Mammary epithelial cell (primary cell): ENCODE results near the gene LCOR.

Experiments
- EZH2 ChIP-seq: IDR thresholded peaks from 2 replicates; pipeline ENCODE4 v1.6.1; 2012; ENCODE audit warnings: low read length, inconsistent platforms, borderline replicate concordance
- TF ChIP-seq, protein P1 (sequence below), 2 donors: IDR thresholded peaks in 1 of 2; conservative IDR thresholded peaks in 1 of 2; 2 replicates each; pipeline ENCODE4 v1.5.1; 2011 to 2012; ENCODE audit warnings: inconsistent platforms in 2 of 2, low read length in 2 of 2, mild to moderate bottlenecking in 2 of 2, control low read depth in 1 of 2, low read depth in 1 of 2; ENCODE audit not compliant: insufficient read depth in 1 of 2; ENCODE audit errors: extremely low read depth in 1 of 2

DNA sequence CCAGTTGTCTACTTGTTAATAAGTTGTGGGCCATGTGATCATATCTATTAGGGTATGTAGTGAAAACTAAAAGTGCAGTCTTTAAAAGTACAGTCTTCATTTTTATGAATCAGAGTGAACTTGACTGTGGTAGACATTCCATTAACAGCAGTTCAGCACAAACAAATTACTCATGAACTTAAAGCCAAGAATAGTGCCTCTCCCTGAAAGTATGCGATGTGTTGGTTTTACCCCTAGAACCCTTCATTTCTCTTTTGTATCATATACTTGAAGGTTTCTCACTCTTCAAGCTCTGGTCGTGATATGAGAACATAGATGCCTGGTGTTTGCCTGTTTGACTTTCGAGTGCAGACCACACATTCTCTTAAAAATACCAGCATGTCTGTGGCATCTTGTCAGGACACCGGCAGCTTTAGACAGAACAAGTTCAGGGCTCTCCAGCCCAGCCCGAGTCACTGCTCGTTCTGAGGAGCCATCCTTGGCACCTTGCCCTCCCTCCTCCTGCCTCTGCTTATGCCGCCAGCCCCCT lies 159.3 kb downstream of the LCOR start:
- TF ChIP-seq EZH2 = no peak
- TF ChIP-seq, protein P1, sequence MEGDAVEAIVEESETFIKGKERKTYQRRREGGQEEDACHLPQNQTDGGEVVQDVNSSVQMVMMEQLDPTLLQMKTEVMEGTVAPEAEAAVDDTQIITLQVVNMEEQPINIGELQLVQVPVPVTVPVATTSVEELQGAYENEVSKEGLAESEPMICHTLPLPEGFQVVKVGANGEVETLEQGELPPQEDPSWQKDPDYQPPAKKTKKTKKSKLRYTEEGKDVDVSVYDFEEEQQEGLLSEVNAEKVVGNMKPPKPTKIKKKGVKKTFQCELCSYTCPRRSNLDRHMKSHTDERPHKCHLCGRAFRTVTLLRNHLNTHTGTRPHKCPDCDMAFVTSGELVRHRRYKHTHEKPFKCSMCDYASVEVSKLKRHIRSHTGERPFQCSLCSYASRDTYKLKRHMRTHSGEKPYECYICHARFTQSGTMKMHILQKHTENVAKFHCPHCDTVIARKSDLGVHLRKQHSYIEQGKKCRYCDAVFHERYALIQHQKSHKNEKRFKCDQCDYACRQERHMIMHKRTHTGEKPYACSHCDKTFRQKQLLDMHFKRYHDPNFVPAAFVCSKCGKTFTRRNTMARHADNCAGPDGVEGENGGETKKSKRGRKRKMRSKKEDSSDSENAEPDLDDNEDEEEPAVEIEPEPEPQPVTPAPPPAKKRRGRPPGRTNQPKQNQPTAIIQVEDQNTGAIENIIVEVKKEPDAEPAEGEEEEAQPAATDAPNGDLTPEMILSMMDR (conservative IDR thresholded peaks at IDR 0.05 in 1 of 2, IDR thresholded peaks at IDR 0.05 in 1 of 2; ENCODE audit: extremely low read depth in 1 of 2, insufficient read depth in 1 of 2, low read depth in 1 of 2, low read length in 2 of 2) = no peak
